BLaER1 treated with 17β-estradiol and CSF1 and Interleukin-3, amounts not matched to agents 10 nM and 100 nM (cell line): ENCODE data around the gene ZFYVE19.
A peak's percentile ranks its signal among the peaks of the same experiment; 100 is the strongest.

Source experiments
- H3K27ac ChIP-seq, 11 experiments: shearing (Covaris generic); formaldehyde crosslinking; 2 replicates each; pipeline ENCODE4 v1.8.1; 2022
- H3K27me3 ChIP-seq, 11 experiments: shearing (Covaris generic); formaldehyde crosslinking; 2 replicates each; pipeline ENCODE4 v1.8.1; 2022
- H3K36me3 ChIP-seq, 11 experiments: shearing (Covaris generic); formaldehyde crosslinking; 2 replicates each; pipeline ENCODE4 v1.8.1; 2022
- H3K4me1 ChIP-seq, 10 experiments: shearing (Covaris generic); formaldehyde crosslinking; 2 replicates each; pipeline ENCODE4 v1.8.1; 2022
- H3K4me2 ChIP-seq, 11 experiments: shearing (Covaris generic); formaldehyde crosslinking; 2 replicates each; pipeline ENCODE4 v1.8.1; 2022
- H3K4me3 ChIP-seq, 10 experiments: shearing (Covaris generic); formaldehyde crosslinking; 2 replicates each; pipeline ENCODE4 v1.8.1; 2022
- H3K9ac ChIP-seq, 11 experiments: shearing (Covaris generic); formaldehyde crosslinking; 2 replicates each; pipeline ENCODE4 v1.8.1; 2022
- H3K9me3 ChIP-seq, 11 experiments: shearing (Covaris generic); formaldehyde crosslinking; replicated peaks in 1 of 11; 2 replicates each; pipeline ENCODE4 v1.8.1; 2022
- H4K20me1 ChIP-seq, 11 experiments: shearing (Covaris generic); formaldehyde crosslinking; 2 replicates each; pipeline ENCODE4 v1.8.1; 2022
- Cebpa-rat ChIP-seq, 11 experiments: shearing (Covaris generic); IDR thresholded peaks; 2 replicates each; pipeline ENCODE4 v1.8.1; 2022

ZFYVE19 gene

GRCh38 chr15:40807028-40807887 is at the start of gene ZFYVE19, which contains the start of gene DNAJC17:
TSS of gene ZFYVE19 (plus strand) at chr15:40807089. CDS start at chr15:40807590, 501 bp downstream.
TSS of gene DNAJC17 (minus strand) at chr15:40807473. CDS start at chr15:40807446, 27 bp downstream.
- H3K4me2 ChIP-seq: peak within 1 kb of the TSS; percentile 74 to 95 (median 90)
- peaks cover 10 to 44% (median 29%) of the 10 kb centered on the region in 11 experiments; a peak in 21 of 22 replicates for H3K36me3 ChIP-seq
- no peaks in the 10 kb centered on the region for H3K9me3 ChIP-seq
- no peak for TF ChIP-seq Cebpa-rat (IDR thresholded peaks at IDR 0.05)
- H3K27me3 ChIP-seq: no peaks in the 10 kb centered on the region
- peak within 1 kb of the TSS; percentile 85 to 98 (median 93) for H3K9ac ChIP-seq
- peaks cover 0 to 11% (median 0%) of the 10 kb centered on the region in 11 experiments; a peak in 6 of 22 replicates for H4K20me1 ChIP-seq
- H3K4me1 ChIP-seq: peaks cover 27 to 46% (median 36%) of the 10 kb centered on the region in 10 experiments
- peak within 1 kb of the TSS; percentile 84 to 98 (median 94) for H3K27ac ChIP-seq
- H3K4me3 ChIP-seq: peak within 1 kb of the TSS; percentile 76 to 89 (median 79)

GRCh38 chr15:40759961-40760360 is 46.9 kb upstream of the ZFYVE19 start:
- Histone ChIP-seq H3K4me3 (no peak overlapping the region), H3K27me3 (peaks cover 0 to 22% (median 6%) of the 10 kb centered on the region in 11 experiments; a peak in 9 of 22 replicates), H3K36me3 (no peaks in the 10 kb centered on the region), H3K4me1 (peaks cover 26 to 62% (median 42%) of the 10 kb centered on the region in 10 experiments), H4K20me1 (0 out of 22 replicates have a peak, but pooled peaks cover 0 to 3% (median 0%) of the 10 kb centered on the region in 11 experiments), H3K27ac (no peak overlapping the region), H3K9me3 (no peaks in the 10 kb centered on the region), H3K4me2 (peak overlapping the region in 2 of 11 experiments; percentile 12 to 25; a peak in 2 of 22 replicates), H3K9ac (no peak overlapping the region)
- TF ChIP-seq Cebpa-rat (IDR thresholded peaks at IDR 0.05): no peak

- H4K20me1 ChIP-seq: peaks cover 0 to 33% (median 10%) of the 10 kb centered on the region in 11 experiments; a peak in 9 of 22 replicates
- peaks cover 0 to 23% (median 6%) of the 10 kb centered on the region in 11 experiments; a peak in 9 of 22 replicates for H3K27me3 ChIP-seq
- H3K9me3 ChIP-seq: no peaks in the 10 kb centered on the region
- H3K36me3 ChIP-seq: peaks cover 0 to 13% (median 0%) of the 10 kb centered on the region in 11 experiments; a peak in 3 of 22 replicates
- peak overlapping the region; percentile 21 to 97 (median 56); a peak in 21 of 22 replicates for H3K27ac ChIP-seq
- H3K4me1 ChIP-seq: peaks cover 45 to 68% (median 56%) of the 10 kb centered on the region in 10 experiments
- peak overlapping the region; percentile 55 to 82 (median 75) for H3K9ac ChIP-seq
- peak overlapping the region; percentile 62 to 76 (median 66) for H3K4me3 ChIP-seq
- no peak for TF ChIP-seq Cebpa-rat (IDR thresholded peaks at IDR 0.05)
- H3K4me2 ChIP-seq: peak overlapping the region; percentile 98 to 100 (median 99)
Observed at GRCh38 chr15:40762919-40763800, 43.7 kb upstream of the ZFYVE19 start.

- Histone ChIP-seq H3K9ac (peak within 1 kb of the TSS; percentile 55 to 82 (median 75)), H3K4me1 (peaks cover 54 to 75% (median 65%) of the 10 kb centered on the region in 10 experiments), H3K36me3 (peaks cover 0 to 13% (median 0%) of the 10 kb centered on the region in 11 experiments; a peak in 3 of 22 replicates), H3K4me3 (peak within 1 kb of the TSS; percentile 62 to 76 (median 66)), H3K9me3 (no peaks in the 10 kb centered on the region), H3K27me3 (peaks cover 0 to 23% (median 6%) of the 10 kb centered on the region in 11 experiments; a peak in 9 of 22 replicates), H4K20me1 (peaks cover 4 to 41% (median 18%) of the 10 kb centered on the region in 11 experiments; a peak in 13 of 22 replicates), H3K27ac (peak within 1 kb of the TSS; percentile 21 to 97 (median 56); a peak in 21 of 22 replicates), H3K4me2 (peak within 1 kb of the TSS; percentile 98 to 100 (median 99))
- no peak for TF ChIP-seq Cebpa-rat (IDR thresholded peaks at IDR 0.05)
Observed at GRCh38 chr15:40763801-40764628, 42.9 kb upstream of the ZFYVE19 start, which contains the start of gene GCHFR. TSS of gene GCHFR (plus strand) at chr15:40764068. CDS start at chr15:40764181, 113 bp downstream.

GRCh38 chr15:40764629-40765103 is 42.2 kb upstream of the ZFYVE19 start:
- Histone ChIP-seq H3K27ac (peak overlapping the region in 10 of 11 experiments; percentile 39 to 97 (median 57); a peak in 20 of 22 replicates), H3K4me2 (peak overlapping the region; percentile 98 to 100 (median 99)), H3K4me1 (peaks cover 60 to 82% (median 71%) of the 10 kb centered on the region in 10 experiments), H3K4me3 (peak overlapping the region; percentile 62 to 76 (median 66)), H3K9me3 (no peaks in the 10 kb centered on the region), H4K20me1 (peaks cover 5 to 48% (median 24%) of the 10 kb centered on the region in 11 experiments; a peak in 14 of 22 replicates), H3K36me3 (peaks cover 0 to 13% (median 0%) of the 10 kb centered on the region in 11 experiments; a peak in 3 of 22 replicates), H3K9ac (peak overlapping the region; percentile 55 to 82 (median 75); a peak in 21 of 22 replicates), H3K27me3 (peaks cover 0 to 23% (median 6%) of the 10 kb centered on the region in 11 experiments; a peak in 9 of 22 replicates)
- no peak; a peak in 1 of 22 replicates for TF ChIP-seq Cebpa-rat (IDR thresholded peaks at IDR 0.05)

GRCh38 chr15:40766194-40766815 is 40.6 kb upstream of the ZFYVE19 start:
- H3K27me3 ChIP-seq: peaks cover 0 to 23% (median 6%) of the 10 kb centered on the region in 11 experiments; a peak in 9 of 22 replicates
- no peaks in the 10 kb centered on the region for H3K9me3 ChIP-seq
- H3K4me1 ChIP-seq: peaks cover 77 to 91% (median 88%) of the 10 kb centered on the region in 10 experiments
- peaks cover 10 to 64% (median 39%) of the 10 kb centered on the region in 11 experiments; a peak in 16 of 22 replicates for H4K20me1 ChIP-seq
- peak overlapping the region in 4 of 11 experiments; percentile 43 to 82 (median 66); a peak in 8 of 22 replicates for H3K9ac ChIP-seq
- no peak overlapping the region for H3K4me3 ChIP-seq
- TF ChIP-seq Cebpa-rat (IDR thresholded peaks at IDR 0.05): no peak
- H3K4me2 ChIP-seq: peak overlapping the region; percentile 98 to 100 (median 99); a peak in 21 of 22 replicates
- peak overlapping the region in 4 of 11 experiments; percentile 64 to 97 (median 82); a peak in 6 of 22 replicates for H3K27ac ChIP-seq
- peaks cover 0 to 13% (median 0%) of the 10 kb centered on the region in 11 experiments; a peak in 3 of 22 replicates for H3K36me3 ChIP-seq
